ENCODE measurements around the gene TMEM161A. TPM values are rescaled to one million over a fixed set of nuclear protein-coding genes. Genes with fewer than 3 reads are reported as not detected.

Gene TMEM161A
- total and polyA plus RNA-seq, 9 of the 15 experiments (the other 6 are each of a cell fraction or from before 2014, with no cell fraction given) = 0.63 to 92.3 (median 38.9) TPM

- TF ChIP-seq, protein P1, sequence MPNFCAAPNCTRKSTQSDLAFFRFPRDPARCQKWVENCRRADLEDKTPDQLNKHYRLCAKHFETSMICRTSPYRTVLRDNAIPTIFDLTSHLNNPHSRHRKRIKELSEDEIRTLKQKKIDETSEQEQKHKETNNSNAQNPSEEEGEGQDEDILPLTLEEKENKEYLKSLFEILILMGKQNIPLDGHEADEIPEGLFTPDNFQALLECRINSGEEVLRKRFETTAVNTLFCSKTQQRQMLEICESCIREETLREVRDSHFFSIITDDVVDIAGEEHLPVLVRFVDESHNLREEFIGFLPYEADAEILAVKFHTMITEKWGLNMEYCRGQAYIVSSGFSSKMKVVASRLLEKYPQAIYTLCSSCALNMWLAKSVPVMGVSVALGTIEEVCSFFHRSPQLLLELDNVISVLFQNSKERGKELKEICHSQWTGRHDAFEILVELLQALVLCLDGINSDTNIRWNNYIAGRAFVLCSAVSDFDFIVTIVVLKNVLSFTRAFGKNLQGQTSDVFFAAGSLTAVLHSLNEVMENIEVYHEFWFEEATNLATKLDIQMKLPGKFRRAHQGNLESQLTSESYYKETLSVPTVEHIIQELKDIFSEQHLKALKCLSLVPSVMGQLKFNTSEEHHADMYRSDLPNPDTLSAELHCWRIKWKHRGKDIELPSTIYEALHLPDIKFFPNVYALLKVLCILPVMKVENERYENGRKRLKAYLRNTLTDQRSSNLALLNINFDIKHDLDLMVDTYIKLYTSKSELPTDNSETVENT (CRISPR knock-in tag; IDR thresholded peaks at IDR 0.05) = no peak
- TF ChIP-seq POU5F1 (IDR thresholded peaks at IDR 0.05; ENCODE audit: borderline replicate concordance, low read depth, low read length, partially characterized antibody) = no peak
- TF ChIP-seq SNIP1 (IDR thresholded peaks at IDR 0.05; ENCODE audit: low read depth) = no peak
- peak; percentile 60 for TF ChIP-seq GABPA (tag; conservative IDR thresholded peaks at IDR 0.05; ENCODE audit: low read depth)
- TF ChIP-seq ZBTB33 (CRISPR knock-in tag; IDR thresholded peaks at IDR 0.05) = no peak
- TF ChIP-seq NCOA1 (IDR thresholded peaks at IDR 0.05; ENCODE audit: low read depth) = no peak
- TF ChIP-seq BCOR (IDR thresholded peaks at IDR 0.05) = no peak
- TF ChIP-seq, protein P2, sequence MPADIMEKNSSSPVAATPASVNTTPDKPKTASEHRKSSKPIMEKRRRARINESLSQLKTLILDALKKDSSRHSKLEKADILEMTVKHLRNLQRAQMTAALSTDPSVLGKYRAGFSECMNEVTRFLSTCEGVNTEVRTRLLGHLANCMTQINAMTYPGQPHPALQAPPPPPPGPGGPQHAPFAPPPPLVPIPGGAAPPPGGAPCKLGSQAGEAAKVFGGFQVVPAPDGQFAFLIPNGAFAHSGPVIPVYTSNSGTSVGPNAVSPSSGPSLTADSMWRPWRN (IDR thresholded peaks at IDR 0.05; ENCODE audit: low read depth) = no peak
- TF ChIP-seq CSDE1 (IDR thresholded peaks at IDR 0.05) = no peak
- TF ChIP-seq HNRNPUL1 (IDR thresholded peaks at IDR 0.05; ENCODE audit: low read length) = no peak
- no peak for TF ChIP-seq KAT2B (IDR thresholded peaks at IDR 0.05; ENCODE audit: low read depth, low read length)
- no peak for TF ChIP-seq ZKSCAN8 (CRISPR knock-in tag; IDR thresholded peaks at IDR 0.05)
- no peak for TF ChIP-seq PKNOX1 (IDR thresholded peaks at IDR 0.05)
- TF ChIP-seq HMGXB4 (CRISPR knock-in tag; IDR thresholded peaks at IDR 0.05) = no peak
- TF ChIP-seq, protein P3, sequence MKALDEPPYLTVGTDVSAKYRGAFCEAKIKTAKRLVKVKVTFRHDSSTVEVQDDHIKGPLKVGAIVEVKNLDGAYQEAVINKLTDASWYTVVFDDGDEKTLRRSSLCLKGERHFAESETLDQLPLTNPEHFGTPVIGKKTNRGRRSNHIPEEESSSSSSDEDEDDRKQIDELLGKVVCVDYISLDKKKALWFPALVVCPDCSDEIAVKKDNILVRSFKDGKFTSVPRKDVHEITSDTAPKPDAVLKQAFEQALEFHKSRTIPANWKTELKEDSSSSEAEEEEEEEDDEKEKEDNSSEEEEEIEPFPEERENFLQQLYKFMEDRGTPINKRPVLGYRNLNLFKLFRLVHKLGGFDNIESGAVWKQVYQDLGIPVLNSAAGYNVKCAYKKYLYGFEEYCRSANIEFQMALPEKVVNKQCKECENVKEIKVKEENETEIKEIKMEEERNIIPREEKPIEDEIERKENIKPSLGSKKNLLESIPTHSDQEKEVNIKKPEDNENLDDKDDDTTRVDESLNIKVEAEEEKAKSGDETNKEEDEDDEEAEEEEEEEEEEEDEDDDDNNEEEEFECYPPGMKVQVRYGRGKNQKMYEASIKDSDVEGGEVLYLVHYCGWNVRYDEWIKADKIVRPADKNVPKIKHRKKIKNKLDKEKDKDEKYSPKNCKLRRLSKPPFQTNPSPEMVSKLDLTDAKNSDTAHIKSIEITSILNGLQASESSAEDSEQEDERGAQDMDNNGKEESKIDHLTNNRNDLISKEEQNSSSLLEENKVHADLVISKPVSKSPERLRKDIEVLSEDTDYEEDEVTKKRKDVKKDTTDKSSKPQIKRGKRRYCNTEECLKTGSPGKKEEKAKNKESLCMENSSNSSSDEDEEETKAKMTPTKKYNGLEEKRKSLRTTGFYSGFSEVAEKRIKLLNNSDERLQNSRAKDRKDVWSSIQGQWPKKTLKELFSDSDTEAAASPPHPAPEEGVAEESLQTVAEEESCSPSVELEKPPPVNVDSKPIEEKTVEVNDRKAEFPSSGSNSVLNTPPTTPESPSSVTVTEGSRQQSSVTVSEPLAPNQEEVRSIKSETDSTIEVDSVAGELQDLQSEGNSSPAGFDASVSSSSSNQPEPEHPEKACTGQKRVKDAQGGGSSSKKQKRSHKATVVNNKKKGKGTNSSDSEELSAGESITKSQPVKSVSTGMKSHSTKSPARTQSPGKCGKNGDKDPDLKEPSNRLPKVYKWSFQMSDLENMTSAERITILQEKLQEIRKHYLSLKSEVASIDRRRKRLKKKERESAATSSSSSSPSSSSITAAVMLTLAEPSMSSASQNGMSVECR (CRISPR knock-in tag; IDR thresholded peaks at IDR 0.05) = no peak
These were observed 32.8 kb downstream of the TMEM161A start (continued) for GRCh38 chr19:19105365-19106055.
